ENCODE measurements around the gene CXCL3.

CXCL3 gene

DNA sequence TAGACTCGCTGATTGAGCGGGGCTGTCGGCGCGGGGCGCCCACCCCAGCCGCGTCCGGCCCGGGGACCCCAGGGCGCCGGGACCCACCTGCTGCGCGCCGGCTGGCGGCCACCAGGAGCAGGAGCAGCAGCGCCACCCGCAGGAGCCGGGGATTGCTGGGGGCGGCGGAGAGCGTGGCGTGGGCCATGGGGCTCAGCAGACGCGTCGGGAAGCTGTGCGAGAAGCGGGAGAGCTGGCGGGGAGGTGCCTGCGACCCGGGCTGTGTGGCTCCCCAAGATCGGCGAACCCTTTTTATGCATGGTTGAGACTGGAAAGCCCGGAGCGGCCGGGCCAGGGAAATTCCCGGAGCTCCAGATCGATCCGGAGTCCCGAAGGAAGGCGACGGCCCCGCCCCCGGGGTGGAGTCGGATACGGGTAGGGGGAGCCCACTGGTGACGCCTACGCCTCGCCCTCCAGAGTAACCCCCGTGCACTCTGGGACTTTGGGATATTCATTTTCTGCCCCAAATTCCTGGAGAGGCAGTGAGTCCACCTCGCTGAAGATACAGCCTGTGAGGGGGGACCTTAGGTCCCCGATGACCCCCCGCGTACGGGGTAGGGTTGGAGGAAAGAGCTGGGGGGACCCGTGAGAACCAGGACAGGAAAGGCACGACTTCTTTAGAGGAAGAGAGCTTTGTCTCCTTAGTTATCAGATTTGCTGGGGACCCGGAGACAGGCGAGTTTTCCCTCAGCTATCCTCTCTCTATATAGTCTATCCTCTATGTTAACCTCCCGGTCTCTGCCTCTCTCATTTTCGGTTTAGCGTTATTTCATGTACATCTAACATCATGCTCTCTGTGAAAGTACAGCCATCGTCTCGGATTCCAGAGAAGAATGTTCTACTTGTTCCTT, at the start of gene CXCL3:
Gene CXCL3 (minus strand): TSS at position 265 of the 890 bp plus-strand sequence. CDS start 78 bp downstream, at position 187.
- TF ChIP-seq TAF1 (IDR thresholded peaks at IDR 0.05; ENCODE audit: low read depth) (0 out of 2 replicates have a peak, but pooled peaks have one; percentile 29), REST (IDR thresholded peaks at IDR 0.05; ENCODE audit: low read depth) (no peak), EGR1 (IDR thresholded peaks at IDR 0.05) (peak; percentile 70; the same call in 1 of the 2 replicates)

GRCh38 chr4:74087481-74087880, 49.0 kb upstream of the CXCL3 start:
- TF ChIP-seq NFIC (IDR thresholded peaks at IDR 0.05), result no peak
- TF ChIP-seq RAD21 (IDR thresholded peaks at IDR 0.05; ENCODE audit: low read depth), result no peak
- no peak for TF ChIP-seq TAF1 (IDR thresholded peaks at IDR 0.05; ENCODE audit: low read depth)
- no peak for TF ChIP-seq FOXM1 (IDR thresholded peaks at IDR 0.05; ENCODE audit: borderline replicate concordance, low read depth)
- no peak for TF ChIP-seq CREB1 (IDR thresholded peaks at IDR 0.05; ENCODE audit: low read depth)
- TF ChIP-seq REST (IDR thresholded peaks at IDR 0.05; ENCODE audit: low read depth), result no peak
- no peak for TF ChIP-seq YY1 (IDR thresholded peaks at IDR 0.05; ENCODE audit: low read depth)
- TF ChIP-seq USF1 (IDR thresholded peaks at IDR 0.05), result no peak
- TF ChIP-seq EP300 (IDR thresholded peaks at IDR 0.05; ENCODE audit: borderline replicate concordance), result no peak
- no peak for TF ChIP-seq ZBTB7A (IDR thresholded peaks at IDR 0.05; ENCODE audit: low read depth)
- no peak for TF ChIP-seq MAX (IDR thresholded peaks at IDR 0.05)
- TF ChIP-seq EGR1 (IDR thresholded peaks at IDR 0.05), result no peak
- TF ChIP-seq CEBPB (IDR thresholded peaks at IDR 0.05), result no peak
- TF ChIP-seq TEAD4 (IDR thresholded peaks at IDR 0.05), result no peak
- TF ChIP-seq TCF12 (IDR thresholded peaks at IDR 0.05; ENCODE audit: low read depth), result no peak

DNA sequence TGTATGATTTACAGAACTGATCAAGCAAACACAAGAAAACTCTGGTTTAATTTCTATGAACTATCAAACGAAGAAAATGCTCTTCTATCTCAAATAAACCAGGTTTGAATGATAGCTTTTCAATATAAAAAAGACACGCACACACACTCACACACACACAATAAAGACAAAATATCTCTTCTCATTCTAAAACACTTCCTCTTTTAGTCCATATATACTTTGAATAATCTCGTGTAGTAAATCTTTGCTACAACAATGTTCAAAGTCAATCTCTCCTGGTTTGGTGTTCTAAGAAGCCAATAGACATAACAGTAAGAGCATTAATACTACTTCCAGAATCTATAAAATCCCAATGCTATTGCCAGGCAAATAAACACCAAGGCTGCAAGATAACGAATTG, 47.2 kb upstream of the CXCL3 start:
- TF ChIP-seq USF1 (IDR thresholded peaks at IDR 0.05), result no peak
- TF ChIP-seq YY1 (IDR thresholded peaks at IDR 0.05; ENCODE audit: low read depth), result no peak
- no peak for TF ChIP-seq EGR1 (IDR thresholded peaks at IDR 0.05)
- no peak for TF ChIP-seq ZBTB7A (IDR thresholded peaks at IDR 0.05; ENCODE audit: low read depth)
- TF ChIP-seq RAD21 (IDR thresholded peaks at IDR 0.05; ENCODE audit: low read depth), result no peak
- TF ChIP-seq TAF1 (IDR thresholded peaks at IDR 0.05; ENCODE audit: low read depth), result no peak
- TF ChIP-seq TCF12 (IDR thresholded peaks at IDR 0.05; ENCODE audit: low read depth), result no peak

GRCh38 chr4:74084984-74085383, 46.5 kb upstream of the CXCL3 start:
- TF ChIP-seq EP300 (IDR thresholded peaks at IDR 0.05; ENCODE audit: borderline replicate concordance), result no peak
- no peak for TF ChIP-seq TEAD4 (IDR thresholded peaks at IDR 0.05)
- TF ChIP-seq NFIC (IDR thresholded peaks at IDR 0.05), result no peak
- TF ChIP-seq ZBTB7A (IDR thresholded peaks at IDR 0.05; ENCODE audit: low read depth), result no peak
- TF ChIP-seq YY1 (IDR thresholded peaks at IDR 0.05; ENCODE audit: low read depth), result no peak
- no peak for TF ChIP-seq EGR1 (IDR thresholded peaks at IDR 0.05)
- no peak for TF ChIP-seq TAF1 (IDR thresholded peaks at IDR 0.05; ENCODE audit: low read depth)
- no peak for TF ChIP-seq TCF12 (IDR thresholded peaks at IDR 0.05; ENCODE audit: low read depth)
- TF ChIP-seq MAX (IDR thresholded peaks at IDR 0.05), result no peak
- TF ChIP-seq RAD21 (IDR thresholded peaks at IDR 0.05; ENCODE audit: low read depth), result no peak
- TF ChIP-seq CREB1 (IDR thresholded peaks at IDR 0.05; ENCODE audit: low read depth), result no peak
- no peak for TF ChIP-seq REST (IDR thresholded peaks at IDR 0.05; ENCODE audit: low read depth)
- no peak for TF ChIP-seq FOXM1 (IDR thresholded peaks at IDR 0.05; ENCODE audit: borderline replicate concordance, low read depth)
- TF ChIP-seq USF1 (IDR thresholded peaks at IDR 0.05), result no peak
- no peak for TF ChIP-seq CEBPB (IDR thresholded peaks at IDR 0.05)
